Astrocyte of the cerebellum (primary cell): ENCODE results near the gene MSANTD3.
"Not testable (repeated sequence)": the region's sequence is repeated elsewhere in the genome, so short reads cannot be mapped to it uniquely, and the experiment has no call there.

Source experiments
- DNase-seq: peaks from one replicate; pipeline ENCODE4 v3.0.0-alpha.2; 2011; ENCODE audit warnings: low read depth
- H3K4me3 ChIP-seq: 2 replicates; pipeline ENCODE4 v1.5.1; 2011; ENCODE audit warnings: mild to moderate bottlenecking, low read depth, low read length, moderate library complexity
- in situ Hi-C: cut with HindIII; loops from 2 replicates; pipeline ENCODE4 v1.10.0; 2017; ENCODE audit warnings: low sequenced_read_pairs
- TF ChIP-seq, protein P1 (sequence below): IDR thresholded peaks from 2 replicates; pipeline ENCODE4 v1.5.1; 2012; ENCODE audit warnings: low read length, low read depth, moderate library complexity, mild to moderate bottlenecking; ENCODE audit errors: missing control alignments

Gene MSANTD3

DNA sequence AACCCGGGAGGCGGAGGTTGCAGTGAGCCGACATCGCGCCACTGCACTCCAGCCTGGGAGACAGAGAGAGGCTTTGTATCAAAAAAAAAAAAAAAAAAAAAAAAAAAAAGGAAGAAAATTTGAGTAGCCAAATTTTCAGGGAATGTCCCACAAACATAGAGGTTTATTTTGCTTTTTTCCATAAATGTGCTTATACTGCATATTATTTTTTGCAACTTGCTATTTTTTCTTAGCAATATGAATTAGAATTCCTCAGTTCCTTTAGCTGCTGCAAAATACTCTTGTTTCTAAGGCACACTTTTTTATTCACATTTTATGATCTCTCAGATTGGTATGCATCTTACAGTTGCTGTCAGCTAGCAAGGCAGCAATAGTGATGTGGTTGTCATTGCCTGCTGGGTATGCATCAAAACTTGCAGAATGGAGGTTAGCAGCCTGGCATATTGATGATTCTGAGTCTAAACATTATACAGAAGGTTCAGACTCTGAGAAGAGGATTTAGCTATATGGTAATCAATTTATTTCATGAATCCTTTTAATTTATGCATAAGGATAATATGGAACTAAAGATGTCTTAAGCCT is 13.0 kb upstream of the MSANTD3 start:
- in situ Hi-C loops = no loop called here
- no peak for DNase-seq
- H3K4me3 ChIP-seq = no peak overlapping the region
- TF ChIP-seq, protein P1, sequence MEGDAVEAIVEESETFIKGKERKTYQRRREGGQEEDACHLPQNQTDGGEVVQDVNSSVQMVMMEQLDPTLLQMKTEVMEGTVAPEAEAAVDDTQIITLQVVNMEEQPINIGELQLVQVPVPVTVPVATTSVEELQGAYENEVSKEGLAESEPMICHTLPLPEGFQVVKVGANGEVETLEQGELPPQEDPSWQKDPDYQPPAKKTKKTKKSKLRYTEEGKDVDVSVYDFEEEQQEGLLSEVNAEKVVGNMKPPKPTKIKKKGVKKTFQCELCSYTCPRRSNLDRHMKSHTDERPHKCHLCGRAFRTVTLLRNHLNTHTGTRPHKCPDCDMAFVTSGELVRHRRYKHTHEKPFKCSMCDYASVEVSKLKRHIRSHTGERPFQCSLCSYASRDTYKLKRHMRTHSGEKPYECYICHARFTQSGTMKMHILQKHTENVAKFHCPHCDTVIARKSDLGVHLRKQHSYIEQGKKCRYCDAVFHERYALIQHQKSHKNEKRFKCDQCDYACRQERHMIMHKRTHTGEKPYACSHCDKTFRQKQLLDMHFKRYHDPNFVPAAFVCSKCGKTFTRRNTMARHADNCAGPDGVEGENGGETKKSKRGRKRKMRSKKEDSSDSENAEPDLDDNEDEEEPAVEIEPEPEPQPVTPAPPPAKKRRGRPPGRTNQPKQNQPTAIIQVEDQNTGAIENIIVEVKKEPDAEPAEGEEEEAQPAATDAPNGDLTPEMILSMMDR = no peak

DNA sequence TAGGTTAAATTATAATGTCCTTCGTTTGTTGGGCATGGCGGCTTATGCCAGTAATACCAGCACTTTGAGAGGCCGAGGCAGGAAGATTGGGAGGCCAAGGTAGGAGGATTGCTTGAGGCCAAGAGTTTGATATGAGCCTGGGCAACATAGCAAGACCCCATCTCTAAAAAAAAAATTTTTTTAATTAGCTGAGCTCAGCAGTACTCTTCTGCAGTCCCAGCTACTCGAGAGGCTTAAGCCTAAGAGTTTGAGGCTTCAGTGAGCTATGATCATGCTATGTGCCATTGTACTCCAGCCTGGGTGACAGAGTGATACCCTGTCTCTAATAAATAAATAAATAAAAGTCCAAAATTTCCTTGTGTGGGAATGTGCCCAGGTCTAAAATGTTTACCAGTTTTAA is 9.1 kb upstream of the MSANTD3 start:
- no peak for DNase-seq
- H3K4me3 ChIP-seq = no peak overlapping the region
- TF ChIP-seq, protein P1 = no peak
- in situ Hi-C loops = no loop called here

DNA sequence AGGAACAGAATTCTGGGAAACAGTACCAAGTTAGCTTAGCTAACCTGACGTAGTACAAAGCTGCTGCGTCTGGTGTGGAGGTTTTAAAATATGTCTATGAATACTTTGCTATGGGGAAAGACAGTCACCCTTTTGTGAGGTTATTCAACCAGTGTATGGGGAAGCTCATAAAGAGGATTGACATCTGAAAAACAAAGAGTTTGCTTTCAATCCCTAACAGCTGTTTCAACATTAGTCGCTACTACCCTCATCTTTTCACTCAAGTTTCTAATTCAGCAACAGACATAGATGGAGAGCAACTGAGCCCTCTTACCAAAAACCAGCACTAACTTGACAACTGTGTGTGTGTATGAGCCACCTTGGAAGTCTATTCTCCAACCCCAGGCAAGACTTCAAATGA is 7.8 kb upstream of the MSANTD3 start:
- TF ChIP-seq, protein P1 = no peak
- DNase-seq = no peak
- H3K4me3 ChIP-seq = no peak overlapping the region
- in situ Hi-C loops = no loop called here

DNA sequence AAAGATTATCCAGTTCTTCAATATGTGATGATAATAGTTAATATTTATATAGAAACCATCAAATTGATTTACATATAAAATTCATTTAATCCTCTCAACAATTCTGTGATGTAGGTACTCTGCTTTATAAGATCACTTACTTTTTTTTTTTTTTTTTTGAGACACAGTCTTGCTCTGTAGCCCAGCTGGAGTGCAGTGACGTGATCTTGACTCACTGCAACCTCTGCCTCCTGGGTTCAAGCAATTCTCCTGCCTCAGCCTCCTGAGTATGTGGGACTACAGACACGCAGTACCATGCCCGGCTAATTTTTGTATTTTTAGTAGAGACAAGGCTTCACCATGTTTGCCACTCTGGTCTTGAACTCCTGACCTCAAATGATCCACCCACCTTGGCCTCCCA is 5.8 kb upstream of the MSANTD3 start:
- H3K4me3 ChIP-seq, DNase-seq, in situ Hi-C loops: not testable (repeated sequence)

DNA sequence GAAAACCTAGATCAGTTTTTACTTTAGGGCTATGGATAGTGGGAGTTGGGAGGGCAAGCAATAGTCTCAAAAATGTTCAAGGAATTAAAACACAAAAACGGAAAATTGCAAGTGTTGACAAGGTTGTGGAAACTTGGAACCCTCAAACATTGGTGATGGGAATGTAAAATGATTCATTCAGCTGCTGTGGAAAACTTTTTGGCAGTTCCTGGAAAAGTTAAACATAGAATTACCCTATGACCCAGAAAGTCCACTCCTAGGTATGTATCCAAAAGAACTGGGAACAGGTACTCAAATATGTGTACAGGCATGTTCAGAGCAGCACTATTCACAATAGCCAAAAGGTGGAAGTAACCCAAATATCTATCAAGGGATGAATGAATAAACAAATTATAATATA is 1.2 kb upstream of the MSANTD3 start:
- in situ Hi-C loops = no loop called here
- TF ChIP-seq, protein P1 = no peak
- no peak overlapping the region for H3K4me3 ChIP-seq
- DNase-seq = no peak

DNA sequence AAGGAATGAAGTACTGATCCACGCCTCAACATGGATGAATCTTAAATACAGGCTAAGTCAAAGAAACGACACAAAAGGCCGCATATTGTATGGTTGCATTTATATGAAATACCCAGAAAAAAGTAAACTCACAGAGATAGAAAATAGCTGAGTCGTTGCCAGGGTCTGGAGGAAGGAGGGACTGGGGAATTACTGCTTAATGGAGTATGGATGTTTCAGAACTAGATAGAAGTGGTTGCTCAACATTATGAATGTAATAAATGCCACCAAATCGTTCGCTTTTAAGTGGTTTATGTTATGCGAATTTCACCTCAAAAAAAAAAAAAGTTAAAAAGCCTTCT is 784 bp upstream of the MSANTD3 start:
- TF ChIP-seq, protein P1 = no peak
- in situ Hi-C loops = no loop called here
- DNase-seq = no peak
- peak overlapping the region; percentile 59 for H3K4me3 ChIP-seq

DNA sequence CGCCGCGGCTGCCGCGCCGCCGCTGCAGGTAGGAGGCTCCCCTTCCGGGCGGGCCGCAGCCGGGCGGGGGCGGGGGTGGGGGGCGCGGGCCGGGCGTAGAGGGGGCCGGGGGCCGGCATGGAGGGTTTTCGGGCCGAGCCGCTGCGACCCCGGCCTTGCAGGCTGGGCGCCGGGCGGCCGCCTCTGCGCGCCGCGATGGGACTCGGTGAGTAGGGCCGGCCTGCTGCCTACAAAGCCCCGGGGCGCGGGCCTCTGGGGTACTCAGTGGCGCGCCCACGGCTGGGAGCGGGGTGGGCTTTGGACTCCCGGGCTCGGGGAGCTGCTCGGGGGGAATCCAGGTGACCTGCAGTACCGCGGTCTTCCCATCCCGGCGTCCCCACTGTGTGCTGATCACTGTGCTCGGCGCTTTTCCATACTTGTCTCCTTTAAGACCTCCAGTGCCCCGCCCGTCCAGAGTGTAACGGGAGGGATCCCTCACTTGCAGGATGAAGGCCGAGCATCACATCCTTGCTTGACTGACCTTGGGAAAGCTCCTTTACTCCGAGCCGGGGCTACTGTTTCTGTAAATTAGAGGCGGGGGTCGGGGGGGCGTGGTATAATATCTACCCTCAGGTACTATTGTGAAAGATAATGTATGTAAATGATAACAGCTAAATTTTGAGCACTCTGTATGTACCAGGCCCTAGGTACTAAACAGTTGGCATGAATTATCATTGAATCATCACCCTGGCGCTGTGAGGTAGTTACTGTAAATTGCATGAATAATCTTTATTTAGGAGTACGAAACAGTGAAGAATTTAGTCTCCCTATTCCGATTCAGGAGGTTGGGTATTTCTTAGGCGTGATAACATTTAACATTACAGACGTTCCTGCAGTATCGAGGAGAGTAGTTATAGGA is 672 bp downstream of the MSANTD3 start:
- in situ Hi-C loops = no loop called here
- peak overlapping the region; percentile 81 for H3K4me3 ChIP-seq
- TF ChIP-seq, protein P1 = no peak
- no peak for DNase-seq
